ENCODE data around the gene OCA2. TPM values are rescaled to one million over a fixed set of nuclear protein-coding genes. Genes with fewer than 3 reads are reported as not detected.
"Not testable (repeated sequence)": the region's sequence is repeated elsewhere in the genome, so short reads cannot be mapped to it uniquely, and the experiment has no call there.

OCA2 gene
- total RNA-seq, 1 experiment from 2014 or later: not detected

GRCh38 chr15:27850050-27850449, 249.1 kb downstream of the OCA2 start:
- Histone ChIP-seq H3K27me3 (no peaks in the 10 kb centered on the region), H3K9me3 (no peaks in the 10 kb centered on the region), H3K4me3 (no peak overlapping the region), H3K36me3 (no peaks in the 10 kb centered on the region)
- no peak for DNase-seq

- H3K4me3 ChIP-seq, DNase-seq, H3K36me3 ChIP-seq, H3K9me3 ChIP-seq, H3K27me3 ChIP-seq: not testable (repeated sequence)
These were observed 250.2 kb downstream of the OCA2 start for GRCh38 chr15:27848936-27849335.

- DNase-seq: no peak
- H3K9me3 ChIP-seq: no peaks in the 10 kb centered on the region
- H3K27me3 ChIP-seq: no peaks in the 10 kb centered on the region
- no peaks in the 10 kb centered on the region for H3K36me3 ChIP-seq
- H3K4me3 ChIP-seq: no peak overlapping the region
These were observed 251.1 kb downstream of the OCA2 start for GRCh38 chr15:27847775-27848710.

- Histone ChIP-seq H3K4me3 (no peak overlapping the region), H3K36me3 (no peaks in the 10 kb centered on the region), H3K27me3 (no peaks in the 10 kb centered on the region), H3K9me3 (no peaks in the 10 kb centered on the region)
- no peak for DNase-seq
These were observed 252.3 kb downstream of the OCA2 start for GRCh38 chr15:27846722-27847395.

GRCh38 chr15:27845535-27846369, 253.4 kb downstream of the OCA2 start:
- Histone ChIP-seq H3K9me3 (no peaks in the 10 kb centered on the region), H3K27me3 (no peaks in the 10 kb centered on the region), H3K36me3 (no peaks in the 10 kb centered on the region), H3K4me3 (no peak overlapping the region)
- no peak for DNase-seq

GRCh38 chr15:27844018-27844666, 255.0 kb downstream of the OCA2 start:
- peak; percentile 67 for DNase-seq
- Histone ChIP-seq H3K36me3 (no peaks in the 10 kb centered on the region), H3K4me3 (no peak overlapping the region), H3K27me3 (no peaks in the 10 kb centered on the region), H3K9me3 (no peaks in the 10 kb centered on the region)

- H3K9me3 ChIP-seq: no peaks in the 10 kb centered on the region
- no peaks in the 10 kb centered on the region for H3K36me3 ChIP-seq
- DNase-seq: no peak
- no peak overlapping the region for H3K4me3 ChIP-seq
- H3K27me3 ChIP-seq: no peaks in the 10 kb centered on the region
These were observed 256.0 kb downstream of the OCA2 start for GRCh38 chr15:27843146-27843545.

GRCh38 chr15:27842526-27842925, 256.6 kb downstream of the OCA2 start:
- Histone ChIP-seq H3K36me3 (no peaks in the 10 kb centered on the region), H3K27me3 (no peaks in the 10 kb centered on the region), H3K9me3 (no peaks in the 10 kb centered on the region), H3K4me3 (no peak overlapping the region)
- peak; percentile 9 for DNase-seq

- Histone ChIP-seq H3K36me3 (no peaks in the 10 kb centered on the region), H3K4me3 (no peak overlapping the region), H3K27me3 (no peaks in the 10 kb centered on the region), H3K9me3 (no peaks in the 10 kb centered on the region)
- no peak for DNase-seq
These were observed 263.7 kb downstream of the OCA2 start for GRCh38 chr15:27835233-27835939.

- no peaks in the 10 kb centered on the region for H3K27me3 ChIP-seq
- no peak overlapping the region for H3K4me3 ChIP-seq
- no peak for DNase-seq
- no peaks in the 10 kb centered on the region for H3K36me3 ChIP-seq
- H3K9me3 ChIP-seq: no peaks in the 10 kb centered on the region
These were observed 264.4 kb downstream of the OCA2 start for GRCh38 chr15:27834684-27835083.

GRCh38 chr15:27833974-27834373, 265.1 kb downstream of the OCA2 start:
- Histone ChIP-seq H3K4me3 (no peak overlapping the region), H3K9me3 (no peaks in the 10 kb centered on the region), H3K36me3 (no peaks in the 10 kb centered on the region), H3K27me3 (no peaks in the 10 kb centered on the region)
- DNase-seq: no peak

- Histone ChIP-seq H3K36me3 (no peaks in the 10 kb centered on the region), H3K9me3 (no peaks in the 10 kb centered on the region), H3K4me3 (no peak overlapping the region), H3K27me3 (no peaks in the 10 kb centered on the region)
- DNase-seq: no peak
These were observed 265.9 kb downstream of the OCA2 start for GRCh38 chr15:27833178-27833577.

GRCh38 chr15:27832237-27832596, 266.9 kb downstream of the OCA2 start:
- DNase-seq: no peak
- no peaks in the 10 kb centered on the region for H3K27me3 ChIP-seq
- no peaks in the 10 kb centered on the region for H3K9me3 ChIP-seq
- H3K36me3 ChIP-seq: no peaks in the 10 kb centered on the region
- H3K4me3 ChIP-seq: no peak overlapping the region

GRCh38 chr15:27831384-27832236, 267.5 kb downstream of the OCA2 start:
- H3K4me3 ChIP-seq: no peak overlapping the region
- no peaks in the 10 kb centered on the region for H3K27me3 ChIP-seq
- H3K9me3 ChIP-seq: no peaks in the 10 kb centered on the region
- DNase-seq: no peak
- no peaks in the 10 kb centered on the region for H3K36me3 ChIP-seq

GRCh38 chr15:27828746-27829145, 270.4 kb downstream of the OCA2 start:
- DNase-seq: no peak
- no peaks in the 10 kb centered on the region for H3K9me3 ChIP-seq
- H3K27me3 ChIP-seq: no peaks in the 10 kb centered on the region
- H3K4me3 ChIP-seq: no peak overlapping the region
- H3K36me3 ChIP-seq: no peaks in the 10 kb centered on the region
